Natural killer cell (primary cell): ENCODE results near the gene ITGAE. TPM values are rescaled to one million over a fixed set of nuclear protein-coding genes. Genes with fewer than 3 reads are reported as not detected.

Experiments
- ATAC-seq, 3 donors: fragments of 150-1000 bp in 2 of 3; fragments of 200-7000 bp in 1 of 3; cut with Tn5 transposase; 1 replicate in 1 of 3; 2 replicates in 2 of 3; pipeline ENCODE4 v1.10.0; 2021; ENCODE audit warnings: mild to moderate bottlenecking in 2 of 3, moderate library complexity in 2 of 3
- DNase-seq, 2 donors: peaks; one replicate each; pipeline versions ENCODE4 v3.0.0 to v3.0.0-alpha.2; 2013 to 2021; ENCODE audit warnings: mixed read lengths in 1 of 2
- H3K27ac ChIP-seq: one replicate; pipeline ENCODE4 v1.5.1; 2013; ENCODE audit warnings: mild to moderate bottlenecking, low read length
- H3K27me3 ChIP-seq: one replicate; pipeline ENCODE4 v1.6.1; 2013; ENCODE audit warnings: low read length; ENCODE audit not compliant: control insufficient read depth, insufficient read depth
- H3K36me3 ChIP-seq: one replicate; pipeline ENCODE4 v1.6.1; 2013; ENCODE audit warnings: low read length; ENCODE audit not compliant: control insufficient read depth, insufficient read depth
- H3K4me1 ChIP-seq: one replicate; pipeline ENCODE4 v1.6.1; 2013; ENCODE audit warnings: low read length; ENCODE audit not compliant: control insufficient read depth, insufficient read depth
- H3K4me3 ChIP-seq: one replicate; pipeline ENCODE4 v1.5.1; 2013; ENCODE audit warnings: low read length
- H3K9me3 ChIP-seq: one replicate; pipeline ENCODE4 v1.6.1; 2013; ENCODE audit warnings: low read length; ENCODE audit not compliant: control insufficient read depth, insufficient read depth
- H3K27ac Mint-ChIP-seq, 2 donors: one replicate each; pipeline ENCODE4 v1.8.0; 2022; ENCODE audit warnings: mild to moderate bottlenecking in 2 of 2, mixed read lengths in 2 of 2, moderate library complexity in 1 of 2
- H3K27me3 Mint-ChIP-seq, 2 donors: one replicate each; pipeline ENCODE4 v1.8.0; 2022; ENCODE audit warnings: low read depth in 2 of 2, mixed read lengths in 2 of 2
- H3K36me3 Mint-ChIP-seq: one replicate; pipeline ENCODE4 v1.8.0; 2022; ENCODE audit warnings: mixed read lengths
- H3K4me1 Mint-ChIP-seq, 2 donors: one replicate each; pipeline ENCODE4 v1.8.0; 2022; ENCODE audit warnings: mixed read lengths in 2 of 2
- H3K4me3 Mint-ChIP-seq: one replicate; pipeline ENCODE4 v1.8.0; 2022; ENCODE audit warnings: mild to moderate bottlenecking, moderate library complexity, mixed read lengths
- H3K9me3 Mint-ChIP-seq, 2 donors: one replicate each; pipeline ENCODE4 v1.8.0; 2022; ENCODE audit warnings: mixed read lengths in 2 of 2
- WGBS: methylation state at CpG from one replicate; pipeline ENCODE4 v1.1.7; 2013; ENCODE audit warnings: missing lambda C conversion rate; ENCODE audit not compliant: insufficient coverage; 5-methylcytosine and 5-hydroxymethylcytosine counted together
- intact Hi-C: fragments of 100-400 bp; cut with micrococcal nuclease; formaldehyde crosslinking; loops from one replicate; pipeline ENCODE4 v1.14.2; 2022
- total RNA-seq, 4 donors: library from RNA; stranded (reverse); fragments of 120-200 nt in 1 of 4; gene quantifications; one replicate each; pipeline versions ENCODE4 v1.2.3 to v1.2.4, GENCODE V29; 2013 to 2022
- TF ChIP-seq, protein P1 (sequence below): fragments of 200-600 bp; IDR thresholded peaks from one replicate; pipeline ENCODE4 v1.8.0; 2022; ENCODE audit warnings: antibody characterized with exemption

ITGAE gene
- total RNA-seq, 3 donors from 2014 or later (not counting 1 experiment from before 2014, with no cell fraction given) = 12.8 to 13.8 (median 13.8) TPM

DNA sequence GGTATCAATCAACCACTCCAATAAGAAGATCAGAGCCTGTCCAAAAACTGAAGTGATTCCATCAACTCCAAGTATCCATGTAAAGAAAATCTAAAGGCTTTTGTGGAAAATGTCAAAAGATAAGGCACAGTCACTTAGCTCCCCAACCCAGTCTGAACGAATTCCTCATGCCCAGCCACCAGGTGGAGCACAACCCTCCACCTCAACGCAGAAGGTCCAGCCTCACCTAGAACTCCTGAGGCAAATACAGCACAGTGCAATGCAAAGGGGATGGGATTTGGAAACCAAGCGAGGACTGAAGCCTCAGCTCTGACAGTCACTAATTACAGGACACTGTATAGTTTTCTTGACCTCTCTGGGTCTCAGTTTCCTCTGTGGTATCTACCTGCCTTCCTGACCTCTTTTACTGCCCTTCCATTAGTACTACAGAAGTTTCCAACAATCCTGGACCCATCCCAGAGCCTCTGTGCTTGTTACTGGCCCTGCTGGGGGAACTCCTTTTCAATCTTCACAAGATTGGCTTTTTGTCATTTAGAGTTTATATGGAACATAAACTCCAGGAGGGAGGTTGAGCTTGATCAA is 43.0 kb upstream of the ITGAE start:
- Histone ChIP-seq H3K27me3 (no peaks in the 10 kb centered on the region), H3K27ac (no peak overlapping the region), H3K9me3 (no peaks in the 10 kb centered on the region), H3K4me1 (peaks cover 18% of the 10 kb centered on the region), H3K4me3 (no peak overlapping the region), H3K36me3 (peaks cover 11% of the 10 kb centered on the region)
- intact Hi-C loops = no loop called here
- Mint-ChIP-seq H3K4me1 (peaks cover 18 to 40% of the 10 kb centered on the region in 2 donors), H3K36me3 (no peaks in the 10 kb centered on the region), H3K4me3 (peak overlapping the region; percentile 92), H3K9me3 (no peaks in the 10 kb centered on the region), H3K27me3 (peaks cover 0 to 3% of the 10 kb centered on the region in 2 donors), H3K27ac (peak overlapping the region; percentile 16 to 42)
- TF ChIP-seq, protein P1, sequence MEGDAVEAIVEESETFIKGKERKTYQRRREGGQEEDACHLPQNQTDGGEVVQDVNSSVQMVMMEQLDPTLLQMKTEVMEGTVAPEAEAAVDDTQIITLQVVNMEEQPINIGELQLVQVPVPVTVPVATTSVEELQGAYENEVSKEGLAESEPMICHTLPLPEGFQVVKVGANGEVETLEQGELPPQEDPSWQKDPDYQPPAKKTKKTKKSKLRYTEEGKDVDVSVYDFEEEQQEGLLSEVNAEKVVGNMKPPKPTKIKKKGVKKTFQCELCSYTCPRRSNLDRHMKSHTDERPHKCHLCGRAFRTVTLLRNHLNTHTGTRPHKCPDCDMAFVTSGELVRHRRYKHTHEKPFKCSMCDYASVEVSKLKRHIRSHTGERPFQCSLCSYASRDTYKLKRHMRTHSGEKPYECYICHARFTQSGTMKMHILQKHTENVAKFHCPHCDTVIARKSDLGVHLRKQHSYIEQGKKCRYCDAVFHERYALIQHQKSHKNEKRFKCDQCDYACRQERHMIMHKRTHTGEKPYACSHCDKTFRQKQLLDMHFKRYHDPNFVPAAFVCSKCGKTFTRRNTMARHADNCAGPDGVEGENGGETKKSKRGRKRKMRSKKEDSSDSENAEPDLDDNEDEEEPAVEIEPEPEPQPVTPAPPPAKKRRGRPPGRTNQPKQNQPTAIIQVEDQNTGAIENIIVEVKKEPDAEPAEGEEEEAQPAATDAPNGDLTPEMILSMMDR = peak; percentile 55
- 28% methylated on average over 3 of the region's 3 CpGs for WGBS
- ATAC-seq (no peak), DNase-seq (peak in 1 of 2 donors; percentile 75)

DNA sequence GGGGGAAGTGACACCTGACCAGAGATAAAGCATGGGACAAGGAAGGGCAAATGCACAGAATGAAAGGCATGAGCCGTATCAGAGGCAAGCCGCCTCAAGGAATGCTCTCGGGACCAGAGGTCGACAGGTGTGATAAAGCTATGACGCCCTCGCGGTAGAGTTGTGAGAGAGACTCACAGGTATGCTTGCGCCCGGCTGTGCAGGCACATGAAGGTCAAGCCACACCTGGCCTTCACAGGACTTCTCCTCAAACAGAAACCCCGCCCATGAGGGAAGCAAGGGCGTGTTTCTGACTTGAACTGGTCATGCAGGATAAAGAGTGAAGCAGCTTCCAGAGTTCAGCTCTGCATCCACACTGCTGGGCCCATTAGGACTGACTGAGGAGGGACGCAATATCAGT is 37.2 kb upstream of the ITGAE start:
- Mint-ChIP-seq H3K4me3 (no peak overlapping the region), H3K36me3 (peaks cover 8% of the 10 kb centered on the region), H3K27ac (peak overlapping the region in 1 of 2 donors; percentile 23)

DNA sequence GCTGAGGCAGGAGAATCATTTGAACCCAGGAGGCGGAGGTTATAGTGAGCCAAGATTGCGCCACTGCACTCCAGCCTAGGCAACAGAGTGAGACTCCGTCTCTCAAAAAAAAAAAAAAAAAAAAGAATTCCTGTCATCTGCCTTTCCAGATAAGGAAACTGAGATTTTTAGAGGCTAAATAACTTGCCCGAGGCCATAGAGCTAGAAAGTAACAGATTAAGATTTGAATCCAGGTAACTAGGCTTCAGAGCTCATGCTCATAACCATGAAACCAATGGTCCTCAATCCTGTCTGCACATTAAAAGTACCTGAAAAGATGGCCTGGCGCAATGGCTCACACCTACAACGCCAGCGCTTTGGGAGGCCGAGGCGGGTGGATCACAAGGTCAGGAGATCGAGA is 35.6 kb upstream of the ITGAE start:
- H3K27ac Mint-ChIP-seq = no peak overlapping the region
- H3K4me1 Mint-ChIP-seq = peaks cover 6 to 28% of the 10 kb centered on the region in 2 donors
- no peak for DNase-seq
- no peak for ATAC-seq
- intact Hi-C loops = no loop called here
- no peaks in the 10 kb centered on the region for H3K27me3 Mint-ChIP-seq
- no peak overlapping the region for H3K4me3 Mint-ChIP-seq
- Histone ChIP-seq H3K9me3 (no peaks in the 10 kb centered on the region), H3K4me3 (no peak overlapping the region), H3K36me3 (peaks cover 33% of the 10 kb centered on the region), H3K27ac (no peak overlapping the region), H3K4me1 (no peaks in the 10 kb centered on the region), H3K27me3 (no peaks in the 10 kb centered on the region)
- H3K9me3 Mint-ChIP-seq = no peaks in the 10 kb centered on the region
- TF ChIP-seq, protein P1 = no peak
- peaks cover 8% of the 10 kb centered on the region for H3K36me3 Mint-ChIP-seq
- 96% methylated on average over 10 of the region's 10 CpGs for WGBS

More for the DNA sequence above, 37.2 kb upstream of the ITGAE start:
- DNase-seq (no peak), ATAC-seq (no peak)
- H3K4me3 ChIP-seq = no peak overlapping the region
- no peak overlapping the region for H3K27ac ChIP-seq
- intact Hi-C loops = no loop called here
- no peaks in the 10 kb centered on the region for H3K27me3 ChIP-seq
- H3K4me1 ChIP-seq = no peaks in the 10 kb centered on the region
- H3K36me3 ChIP-seq = peaks cover 33% of the 10 kb centered on the region
- Mint-ChIP-seq H3K27me3 (no peaks in the 10 kb centered on the region), H3K9me3 (no peaks in the 10 kb centered on the region), H3K4me1 (peaks cover 6 to 28% of the 10 kb centered on the region in 2 donors)
- no peaks in the 10 kb centered on the region for H3K9me3 ChIP-seq
- WGBS = 90% methylated on average over 12 of the region's 12 CpGs
- TF ChIP-seq, protein P1 = no peak
